Transverse colon (tissue), 3 donors: ENCODE data around the gene MYO15B.

ENCODE experiments used
- POLR2A ChIP-seq: fragments of 450-650 bp; IDR thresholded peaks from one replicate; pipeline ENCODE4 v1.6.1; 2016; ENCODE audit warnings: antibody characterized with exemption, mild to moderate bottlenecking, moderate library complexity
- TF ChIP-seq, protein P1 (sequence below), 5 experiments: fragments of 200-600 bp in 3 of 5; fragments of 450-650 bp in 2 of 5; sonication (generic) in 3 of 5; IDR thresholded peaks; 1 replicate in 2 of 5; 2 replicates in 3 of 5; pipeline ENCODE4 v1.5.1; 2016 to 2017; ENCODE audit warnings: antibody characterized with exemption in 5 of 5, inconsistent platforms in 3 of 5, mild to moderate bottlenecking in 2 of 5, moderate library complexity in 1 of 5

DNA sequence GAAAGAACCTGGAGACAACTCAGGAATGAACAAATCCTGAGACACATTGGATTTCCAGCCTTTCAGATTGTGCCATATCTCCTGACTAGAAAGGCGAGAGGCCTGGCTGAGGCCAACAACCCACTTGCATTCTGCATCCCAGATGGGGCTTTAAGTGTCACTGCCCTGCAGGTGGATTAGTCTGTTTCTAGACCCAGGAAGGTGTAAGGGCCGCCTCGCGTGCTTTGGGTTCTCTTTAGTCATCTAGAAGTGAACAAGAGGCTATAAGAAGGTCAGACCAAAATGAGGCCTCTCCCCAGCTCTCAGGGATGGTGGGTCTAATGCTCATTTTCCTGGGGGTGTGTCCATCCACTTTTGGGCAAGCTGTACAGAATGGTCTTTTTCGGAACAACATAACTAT is 84.4 kb downstream of the MYO15B start:
- TF ChIP-seq, protein P1, sequence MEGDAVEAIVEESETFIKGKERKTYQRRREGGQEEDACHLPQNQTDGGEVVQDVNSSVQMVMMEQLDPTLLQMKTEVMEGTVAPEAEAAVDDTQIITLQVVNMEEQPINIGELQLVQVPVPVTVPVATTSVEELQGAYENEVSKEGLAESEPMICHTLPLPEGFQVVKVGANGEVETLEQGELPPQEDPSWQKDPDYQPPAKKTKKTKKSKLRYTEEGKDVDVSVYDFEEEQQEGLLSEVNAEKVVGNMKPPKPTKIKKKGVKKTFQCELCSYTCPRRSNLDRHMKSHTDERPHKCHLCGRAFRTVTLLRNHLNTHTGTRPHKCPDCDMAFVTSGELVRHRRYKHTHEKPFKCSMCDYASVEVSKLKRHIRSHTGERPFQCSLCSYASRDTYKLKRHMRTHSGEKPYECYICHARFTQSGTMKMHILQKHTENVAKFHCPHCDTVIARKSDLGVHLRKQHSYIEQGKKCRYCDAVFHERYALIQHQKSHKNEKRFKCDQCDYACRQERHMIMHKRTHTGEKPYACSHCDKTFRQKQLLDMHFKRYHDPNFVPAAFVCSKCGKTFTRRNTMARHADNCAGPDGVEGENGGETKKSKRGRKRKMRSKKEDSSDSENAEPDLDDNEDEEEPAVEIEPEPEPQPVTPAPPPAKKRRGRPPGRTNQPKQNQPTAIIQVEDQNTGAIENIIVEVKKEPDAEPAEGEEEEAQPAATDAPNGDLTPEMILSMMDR (IDR thresholded peaks at IDR 0.05) = no peak
- no peak for TF ChIP-seq POLR2A
